ENCODE results near the gene DNAJC3. TPM values are rescaled to one million over a fixed set of nuclear protein-coding genes. Genes with fewer than 3 reads are reported as not detected.

DNAJC3 gene
- total RNA-seq, 1 experiment from 2014 or later: 113 TPM

- Mint-ChIP-seq H3K4me3 (ENCODE audit: unreplicated experiment) (no peak overlapping the region), H3K27ac (ENCODE audit: low read depth, unreplicated experiment) (no peak overlapping the region), H3K27me3 (ENCODE audit: insufficient read depth, unreplicated experiment) (no peaks in the 10 kb centered on the region), H3K36me3 (ENCODE audit: insufficient read depth, unreplicated experiment) (peaks cover 40% of the 10 kb centered on the region), H3K4me1 (ENCODE audit: insufficient read depth, unreplicated experiment) (no peaks in the 10 kb centered on the region), H3K9me3 (ENCODE audit: unreplicated experiment) (no peaks in the 10 kb centered on the region)
- POLR2A ChIA-PET: no interaction called here
- TF ChIP-seq CTCF (IDR thresholded peaks at IDR 0.05; ENCODE audit: unreplicated experiment): no peak
- no TSS peak for BruUV-seq (replicated peaks)
- CTCF ChIA-PET: interaction anchor here (0.8 to 4.0 kb wide), 4 partner anchors 9 to 1704 kb away, joined by 3 to 25 read pairs (median 3); no protein-coding TSS in a partner anchor
- DNase-seq (ENCODE audit: unreplicated experiment): no peak
- intact Hi-C loops (cut with micrococcal nuclease): no loop called here
Measured at GRCh38 chr13:95630593-95630992, 46.3 kb upstream of the DNAJC3 start.

- DNase-seq (ENCODE audit: unreplicated experiment): no peak
- Mint-ChIP-seq H3K4me3 (ENCODE audit: unreplicated experiment) (no peak overlapping the region), H3K36me3 (ENCODE audit: insufficient read depth, unreplicated experiment) (peaks cover 35% of the 10 kb centered on the region), H3K4me1 (ENCODE audit: insufficient read depth, unreplicated experiment) (no peaks in the 10 kb centered on the region), H3K27ac (ENCODE audit: low read depth, unreplicated experiment) (no peak overlapping the region), H3K9me3 (ENCODE audit: unreplicated experiment) (no peaks in the 10 kb centered on the region), H3K27me3 (ENCODE audit: insufficient read depth, unreplicated experiment) (no peaks in the 10 kb centered on the region)
- ChIA-PET POLR2A (no interaction called here), CTCF (interaction anchor here (0.9 kb wide), 1 partner anchor 13 kb away, joined by 5 read pairs; no protein-coding TSS in a partner anchor)
- intact Hi-C loops (cut with micrococcal nuclease): no loop called here
- BruUV-seq (replicated peaks): no TSS peak
- TF ChIP-seq CTCF (IDR thresholded peaks at IDR 0.05; ENCODE audit: unreplicated experiment): no peak
Measured at GRCh38 chr13:95636853-95637252, 40.1 kb upstream of the DNAJC3 start.

- H3K36me3 Mint-ChIP-seq (ENCODE audit: insufficient read depth, unreplicated experiment): peaks cover 22% of the 10 kb centered on the region
- peaks cover 5% of the 10 kb centered on the region for H3K4me1 Mint-ChIP-seq (ENCODE audit: insufficient read depth, unreplicated experiment)
- no peaks in the 10 kb centered on the region for H3K27me3 Mint-ChIP-seq (ENCODE audit: insufficient read depth, unreplicated experiment)
- ChIA-PET CTCF (interaction anchor here (0.8 to 1.6 kb wide), 3 partner anchors 11 to 19 kb away, joined by 3 to 9 read pairs (median 7); no protein-coding TSS in a partner anchor), POLR2A (no interaction called here)
- no peak for TF ChIP-seq CTCF (IDR thresholded peaks at IDR 0.05; ENCODE audit: unreplicated experiment)
- H3K9me3 Mint-ChIP-seq (ENCODE audit: unreplicated experiment): no peaks in the 10 kb centered on the region
- BruUV-seq (replicated peaks): no TSS peak
- no peak overlapping the region for H3K4me3 Mint-ChIP-seq (ENCODE audit: unreplicated experiment)
- intact Hi-C loops (cut with micrococcal nuclease): no loop called here
- no peak overlapping the region for H3K27ac Mint-ChIP-seq (ENCODE audit: low read depth, unreplicated experiment)
- DNase-seq (ENCODE audit: unreplicated experiment): no peak
Measured at GRCh38 chr13:95641291-95642027, 35.5 kb upstream of the DNAJC3 start.

GRCh38 chr13:95642028-95642621 is 34.8 kb upstream of the DNAJC3 start:
- intact Hi-C loops (cut with micrococcal nuclease): no loop called here
- Mint-ChIP-seq H3K4me3 (ENCODE audit: unreplicated experiment) (peak overlapping the region; percentile 6), H3K9me3 (ENCODE audit: unreplicated experiment) (no peaks in the 10 kb centered on the region), H3K27ac (ENCODE audit: low read depth, unreplicated experiment) (no peak overlapping the region), H3K4me1 (ENCODE audit: insufficient read depth, unreplicated experiment) (peaks cover 5% of the 10 kb centered on the region), H3K36me3 (ENCODE audit: insufficient read depth, unreplicated experiment) (peaks cover 16% of the 10 kb centered on the region), H3K27me3 (ENCODE audit: insufficient read depth, unreplicated experiment) (no peaks in the 10 kb centered on the region)
- no TSS peak for BruUV-seq (replicated peaks)
- ChIA-PET CTCF (interaction anchor here (0.5 to 2.7 kb wide), 6 partner anchors 9 to 1909 kb away, joined by 3 to 10 read pairs (median 6); no protein-coding TSS in a partner anchor), POLR2A (interaction anchor here (0.7 to 3.4 kb wide), 3 partner anchors 17 to 109 kb away, joined by 3 to 31 read pairs (median 14); partner anchors contain the start of gene DNAJC3)
- no peak for DNase-seq (ENCODE audit: unreplicated experiment)
- no peak for TF ChIP-seq CTCF (IDR thresholded peaks at IDR 0.05; ENCODE audit: unreplicated experiment)
